Fibroblast of mammary gland (primary cell): Measurements from ENCODE around the gene RGL1.

Experiments
- DNase-seq: peaks from one replicate; pipeline ENCODE4 v3.0.0-alpha.2; 2010; ENCODE audit warnings: low read depth
- H3K4me3 ChIP-seq: 2 replicates; pipeline ENCODE4 v1.5.1; 2011; ENCODE audit warnings: low read depth, mild to moderate bottlenecking, low read length, moderate library complexity; ENCODE audit not compliant: control insufficient read depth
- CTCF ChIP-seq: conservative IDR thresholded peaks from 2 replicates; pipeline ENCODE4 v1.5.1; 2011; ENCODE audit warnings: low read depth, low read length, inconsistent platforms; ENCODE audit not compliant: control insufficient read depth, insufficient read depth

RGL1 gene

GRCh38 chr1:183936009-183936408 lies 131.1 kb downstream of the RGL1 start:
- TF ChIP-seq CTCF, result no peak
- no peak for DNase-seq
- no peak overlapping the region for H3K4me3 ChIP-seq

- TF ChIP-seq CTCF, result no peak
- no peak for DNase-seq
- H3K4me3 ChIP-seq, result no peak overlapping the region
These were observed 131.9 kb downstream of the RGL1 start for GRCh38 chr1:183936791-183937190.

GRCh38 chr1:183937611-183938010 lies 132.7 kb downstream of the RGL1 start:
- DNase-seq, result no peak
- TF ChIP-seq CTCF, result no peak

GRCh38 chr1:183941001-183941400 lies 136.1 kb downstream of the RGL1 start:
- no peak for DNase-seq
- no peak overlapping the region for H3K4me3 ChIP-seq
- no peak for TF ChIP-seq CTCF

More at GRCh38 chr1:183937611-183938010, 132.7 kb downstream of the RGL1 start:
- no peak overlapping the region for H3K4me3 ChIP-seq

- H3K4me3 ChIP-seq, result no peak overlapping the region
- peak; percentile 100 for DNase-seq
- TF ChIP-seq CTCF, result peak; percentile 38
These were observed 138.2 kb downstream of the RGL1 start for GRCh38 chr1:183942933-183943693.

GRCh38 chr1:183945428-183946319 lies 140.8 kb downstream of the RGL1 start:
- no peak for DNase-seq
- H3K4me3 ChIP-seq, result no peak overlapping the region
- TF ChIP-seq CTCF, result no peak
